Stomach (tissue), 9 donors: ENCODE data around the gene PCDHGA3. TPM values are rescaled to one million over a fixed set of nuclear protein-coding genes. Genes with fewer than 3 reads are reported as not detected.
"Not testable (repeated sequence)": the region's sequence is repeated elsewhere in the genome, so short reads cannot be mapped to it uniquely, and the experiment has no call there.

Source experiments
- DNase-seq, 2 donors: peaks; one replicate each; pipeline versions ENCODE4 v3.0.0 to v3.0.0-alpha.2; 2013 to 2019
- H3K27ac ChIP-seq, 5 donors: fragments of 200-600 bp in 4 of 5; sonication (generic) in 4 of 5; one replicate each; pipeline ENCODE4 v1.5.1; 2013 to 2019; ENCODE audit warnings: mild to moderate bottlenecking in 1 of 5, moderate library complexity in 1 of 5
- H3K27me3 ChIP-seq, 3 donors: fragments of 200-600 bp; sonication (generic); one replicate each; pipeline ENCODE4 v1.5.1; 2017 to 2019; ENCODE audit warnings: mixed run types in 1 of 3
- H3K36me3 ChIP-seq, 4 donors: fragments of 200-600 bp; sonication (generic); 1 replicate in 3 of 4; 2 replicates in 1 of 4; pipeline ENCODE4 v1.5.1; 2016 to 2019
- H3K4me1 ChIP-seq, 4 donors: fragments of 200-600 bp; sonication (generic); one replicate each; pipeline ENCODE4 v1.5.1; 2016 to 2019
- H3K4me3 ChIP-seq, 4 donors: fragments of 200-600 bp; sonication (generic) in 3 of 4; one replicate each; pipeline ENCODE4 v1.5.1; 2016 to 2019; ENCODE audit warnings: mild to moderate bottlenecking in 1 of 4
- H3K9me3 ChIP-seq, 4 donors: fragments of 200-600 bp; sonication (generic); one replicate each; pipeline ENCODE4 v1.5.1; 2016 to 2019
- CTCF ChIP-seq, 7 experiments: fragments of 450-650 bp in 4 of 7; fragments of 200-600 bp in 3 of 7; sonication (generic) in 3 of 7; IDR thresholded peaks; one replicate each; pipeline ENCODE4 v1.5.1; 2016 to 2019; ENCODE audit warnings: antibody characterized with exemption in 7 of 7, control low read depth in 2 of 7, mild to moderate bottlenecking in 1 of 7
- EP300 ChIP-seq: sonication (generic); formaldehyde crosslinking; IDR thresholded peaks from one replicate; pipeline ENCODE4 v1.6.1; 2017; ENCODE audit warnings: antibody characterized with exemption
- POLR2A ChIP-seq, 4 donors: fragments of 450-650 bp; IDR thresholded peaks; one replicate each; pipeline ENCODE4 v1.6.1; 2016; ENCODE audit warnings: antibody characterized with exemption in 4 of 4, control low read depth in 2 of 4, mild to moderate bottlenecking in 1 of 4, moderate library complexity in 1 of 4
- POLR2AphosphoS5 ChIP-seq, 3 donors: sonication (generic); formaldehyde crosslinking; IDR thresholded peaks; one replicate each; pipeline ENCODE4 v1.6.1; 2016; ENCODE audit warnings: antibody characterized with exemption in 3 of 3
- WGBS, 5 donors: extraction: QIAGEN DNeasy Blood & Tissue Kit in 3 of 5; methylation state at CpG; one replicate each; pipeline versions ENCODE4 v1.1.5 to v1.1.7; 2013 to 2018; 5-methylcytosine and 5-hydroxymethylcytosine counted together
- intact Hi-C: fragments of 100-400 bp; cut with DNase I; formaldehyde crosslinking; loops from one replicate; pipeline ENCODE4 v1.15.1; 2023; ENCODE audit warnings: low total_unique reads
- polyA plus RNA-seq, 3 donors: library from polyadenylated mRNA; stranded (reverse); fragments of 200-250 nt; gene quantifications; one replicate each; pipeline ENCODE4 v1.2.3, GENCODE V29; 2013
- total RNA-seq, 5 donors: library from RNA; depleted of rRNA; stranded (reverse); fragments of >200 nt; gene quantifications; one replicate each; pipeline versions ENCODE4 v1.1.0 to v1.2.3, GENCODE V29; 2014 to 2016
- donor health status: healthy with polysubstance abuse.
- donor health status: Bipolar disorder and iron deficiency.
- donor health status: healthy.

Gene PCDHGA3
- total and polyA plus RNA-seq, 8 donors: 0.08 to 6.7 (median 1.1) TPM; not detected in 3

GRCh38 chr5:141389153-141390042 is 45.8 kb downstream of the PCDHGA3 start:
- H3K27ac ChIP-seq: no peak overlapping the region
- H3K4me3 ChIP-seq: no peak overlapping the region
- peaks cover 0 to 78% (median 7%) of the 10 kb centered on the region in 3 donors for H3K27me3 ChIP-seq
- TF ChIP-seq EP300: no peak
- no peak for TF ChIP-seq CTCF (IDR thresholded peaks at IDR 0.05)
- TF ChIP-seq POLR2A (IDR thresholded peaks at IDR 0.05): no peak
- TF ChIP-seq POLR2AphosphoS5 (IDR thresholded peaks at IDR 0.05): no peak
- no peaks in the 10 kb centered on the region for H3K4me1 ChIP-seq
- H3K36me3 ChIP-seq: peaks cover 0 to 16% (median 0%) of the 10 kb centered on the region in 4 donors
- intact Hi-C loops: no loop called here
- 35 to 46% (median 39%) methylated on average over 52 to 77 of the region's 77 CpGs for WGBS, 5 donors
- no peak for DNase-seq
- H3K9me3 ChIP-seq: peaks cover 62 to 98% (median 92%) of the 10 kb centered on the region in 4 donors

GRCh38 chr5:141392429-141393198 is 49.0 kb downstream of the PCDHGA3 start, which contains the start of gene PCDHGA8:
Gene PCDHGA8 (plus strand): TSS chr5:141392633. CDS start chr5:141392814, 181 bp downstream.
- intact Hi-C loops: no loop called here
- no peaks in the 10 kb centered on the region for H3K4me1 ChIP-seq
- H3K27me3 ChIP-seq: peaks cover 0 to 80% (median 5%) of the 10 kb centered on the region in 3 donors
- no peak for DNase-seq
- 21 to 34% (median 28%) methylated on average over 35 to 38 of the region's 38 CpGs for WGBS, 5 donors
- H3K9me3 ChIP-seq: peaks cover 50 to 98% (median 90%) of the 10 kb centered on the region in 4 donors
- H3K36me3 ChIP-seq: peaks cover 0 to 16% (median 0%) of the 10 kb centered on the region in 4 donors
- H3K4me3 ChIP-seq: no peak within 1 kb of the TSS
- no peak for TF ChIP-seq EP300
- no peak for TF ChIP-seq CTCF (IDR thresholded peaks at IDR 0.05)
- no peak for TF ChIP-seq POLR2A (IDR thresholded peaks at IDR 0.05)
- no peak for TF ChIP-seq POLR2AphosphoS5 (IDR thresholded peaks at IDR 0.05)
- H3K27ac ChIP-seq: no peak within 1 kb of the TSS

- H3K9me3 ChIP-seq: peaks cover 49 to 98% (median 91%) of the 10 kb centered on the region in 4 donors
- intact Hi-C loops: no loop called here
Measured at GRCh38 chr5:141393267-141393666, 49.6 kb downstream of the PCDHGA3 start.

GRCh38 chr5:141394401-141395187 is 51.0 kb downstream of the PCDHGA3 start:
- H3K9me3 ChIP-seq: peaks cover 41 to 98% (median 90%) of the 10 kb centered on the region in 4 donors
- H3K27me3 ChIP-seq: peaks cover 0 to 80% (median 7%) of the 10 kb centered on the region in 3 donors
- intact Hi-C loops, DNase-seq, H3K4me3 ChIP-seq, H3K27ac ChIP-seq, H3K4me1 ChIP-seq: not testable (repeated sequence)
- H3K36me3 ChIP-seq: peaks cover 0 to 15% (median 0%) of the 10 kb centered on the region in 4 donors
- WGBS, 5 donors: 36 to 38% (median 38%) methylated on average over 13 to 44 of the region's 53 CpGs

More at GRCh38 chr5:141393267-141393666, 49.6 kb downstream of the PCDHGA3 start:
- H3K4me1 ChIP-seq: no peaks in the 10 kb centered on the region
- H3K27ac ChIP-seq: no peak overlapping the region
- H3K36me3 ChIP-seq: peaks cover 0 to 16% (median 0%) of the 10 kb centered on the region in 4 donors
- DNase-seq: no peak
- no peak overlapping the region for H3K4me3 ChIP-seq
- peaks cover 0 to 80% (median 5%) of the 10 kb centered on the region in 3 donors for H3K27me3 ChIP-seq
- TF ChIP-seq POLR2A (IDR thresholded peaks at IDR 0.05) (no peak), POLR2AphosphoS5 (IDR thresholded peaks at IDR 0.05) (no peak), EP300 (no peak), CTCF (IDR thresholded peaks at IDR 0.05) (no peak)
- 31 to 46% (median 34%) methylated on average over 21 of the region's 21 CpGs for WGBS, 5 donors

Other genes with a start within 250 kb of the PCDHGA3 start
Only the 30 nearest of the 38 such genes appear.
- under 1 TPM in 3 of 5 donors, not detected in 2; 0.14 to 0.92 (median 0.45) TPM for gene PCDHB9, start 156.7 kb upstream of the PCDHGA3 start, total RNA-seq
- gene PCDHB9, start 156.7 kb upstream of the PCDHGA3 start, polyA plus RNA-seq: under 1 TPM in 2 of 3 donors, not detected in 1; 0.08 to 0.19 TPM
- gene PCDHB10, start 151.5 kb upstream of the PCDHGA3 start, total RNA-seq: 10 to 100 TPM in 1 of 5 donors, 1 to 10 TPM in 3, under 1 TPM in 1; 0.58 to 18.3 (median 2.3) TPM
- gene PCDHB10, start 151.5 kb upstream of the PCDHGA3 start, polyA plus RNA-seq: under 1 TPM; 0.12 to 0.40 (median 0.15) TPM
- gene PCDHB11, start 144.2 kb upstream of the PCDHGA3 start, total RNA-seq: 1 to 10 TPM in 2 of 5 donors, under 1 TPM in 1, not detected in 2; 0.87 to 4.4 (median 1.3) TPM
- gene PCDHB11, start 144.2 kb upstream of the PCDHGA3 start, polyA plus RNA-seq: 1 to 10 TPM in 1 of 3 donors, under 1 TPM in 2; 0.12 to 1.1 (median 0.30) TPM
- 1 to 10 TPM in 4 of 5 donors, not detected in 1; 1.2 to 8.5 (median 2.9) TPM for gene PCDHB12, start 135.1 kb upstream of the PCDHGA3 start, total RNA-seq
- gene PCDHB12, start 135.1 kb upstream of the PCDHGA3 start, polyA plus RNA-seq: under 1 TPM; 0.19 to 0.31 (median 0.28) TPM
- gene PCDHB13, start 129.9 kb upstream of the PCDHGA3 start, total RNA-seq: 10 to 100 TPM in 1 of 5 donors, 1 to 10 TPM in 2, under 1 TPM in 2; under 0.01 to 28.1 (median 3.1) TPM
- gene PCDHB13, start 129.9 kb upstream of the PCDHGA3 start, polyA plus RNA-seq: under 1 TPM in 2 of 3 donors, not detected in 1; 0.12 to 0.28 TPM
- 1 to 10 TPM in 4 of 5 donors, not detected in 1; 1.3 to 6.4 (median 3.6) TPM for gene PCDHB14, start 120.5 kb upstream of the PCDHGA3 start, total RNA-seq
- gene PCDHB14, start 120.5 kb upstream of the PCDHGA3 start, polyA plus RNA-seq: 1 to 10 TPM in 1 of 3 donors, under 1 TPM in 2; 0.31 to 1.1 (median 0.44) TPM
- gene PCDHB15, start 98.4 kb upstream of the PCDHGA3 start, total RNA-seq: 1 to 10 TPM in 2 of 5 donors, under 1 TPM in 1, not detected in 2; 0.58 to 6.6 (median 2.2) TPM
- gene PCDHB15, start 98.4 kb upstream of the PCDHGA3 start, polyA plus RNA-seq: 1 to 10 TPM in 1 of 3 donors, under 1 TPM in 2; 0.44 to 1.2 (median 0.73) TPM
- 1 to 10 TPM in 1 of 5 donors, under 1 TPM in 1, not detected in 3; 0.43 to 4.8 TPM for gene SLC25A2, start 39.8 kb upstream of the PCDHGA3 start, total RNA-seq
- gene SLC25A2, start 39.8 kb upstream of the PCDHGA3 start, polyA plus RNA-seq: not detected
- 10 to 100 TPM; 22.0 to 89.8 (median 36.5) TPM for gene TAF7, start 23.0 kb upstream of the PCDHGA3 start, total RNA-seq
- gene TAF7, start 23.0 kb upstream of the PCDHGA3 start, polyA plus RNA-seq: 10 to 100 TPM; 32.6 to 46.1 (median 43.5) TPM
- gene PCDHGA1, start 13.3 kb upstream of the PCDHGA3 start, total RNA-seq: under 1 TPM in 1 of 5 donors, not detected in 4; 0.18 TPM
- gene PCDHGA1, start 13.3 kb upstream of the PCDHGA3 start, polyA plus RNA-seq: under 1 TPM in 1 of 3 donors, not detected in 2; 0.13 TPM
- gene PCDHGA2, start 5.1 kb upstream of the PCDHGA3 start, total RNA-seq: 1 to 10 TPM; 1.2 to 3.5 (median 2.0) TPM
- gene PCDHGA2, start 5.1 kb upstream of the PCDHGA3 start, polyA plus RNA-seq: under 1 TPM; 0.06 to 0.31 (median 0.18) TPM
- 1 to 10 TPM in 1 of 5 donors, under 1 TPM in 3, not detected in 1; under 0.01 to 1.2 (median 0.68) TPM for gene PCDHGB1, start 6.3 kb downstream of the PCDHGA3 start, total RNA-seq
- under 1 TPM in 1 of 3 donors, not detected in 2; 0.03 TPM for gene PCDHGB1, start 6.3 kb downstream of the PCDHGA3 start, polyA plus RNA-seq
- gene PCDHGA4, start 11.2 kb downstream of the PCDHGA3 start, total RNA-seq: 1 to 10 TPM in 4 of 5 donors, under 1 TPM in 1; 0.29 to 9.3 (median 2.4) TPM
- under 1 TPM in 1 of 3 donors, not detected in 2; 0.08 TPM for gene PCDHGA4, start 11.2 kb downstream of the PCDHGA3 start, polyA plus RNA-seq
- gene PCDHGB2, start 16.2 kb downstream of the PCDHGA3 start, total RNA-seq: 10 to 100 TPM in 1 of 5 donors, 1 to 10 TPM in 3, not detected in 1; 2.5 to 10.7 (median 8.1) TPM
- under 1 TPM in 1 of 3 donors, not detected in 2; 0.10 TPM for gene PCDHGB2, start 16.2 kb downstream of the PCDHGA3 start, polyA plus RNA-seq
- gene PCDHGA5, start 20.3 kb downstream of the PCDHGA3 start, total RNA-seq: 1 to 10 TPM in 4 of 5 donors, not detected in 1; 2.3 to 6.7 (median 3.6) TPM
- gene PCDHGA5, start 20.3 kb downstream of the PCDHGA3 start, polyA plus RNA-seq: under 1 TPM in 1 of 3 donors, not detected in 2; 0.15 TPM
- 1 to 10 TPM in 4 of 5 donors, under 1 TPM in 1; 0.87 to 8.8 (median 3.8) TPM for gene PCDHGB3, start 26.4 kb downstream of the PCDHGA3 start, total RNA-seq
- under 1 TPM in 2 of 3 donors, not detected in 1; 0.06 to 0.08 TPM for gene PCDHGB3, start 26.4 kb downstream of the PCDHGA3 start, polyA plus RNA-seq
- 1 to 10 TPM in 3 of 5 donors, under 1 TPM in 2; 0.29 to 4.4 (median 1.8) TPM for gene PCDHGA6, start 30.1 kb downstream of the PCDHGA3 start, total RNA-seq
- under 1 TPM in 2 of 3 donors, not detected in 1; 0.06 to 0.38 TPM for gene PCDHGA6, start 30.1 kb downstream of the PCDHGA3 start, polyA plus RNA-seq
- 10 to 100 TPM in 1 of 5 donors, 1 to 10 TPM in 2, under 1 TPM in 1, not detected in 1; 0.87 to 29.0 (median 2.7) TPM for gene PCDHGA7, start 38.9 kb downstream of the PCDHGA3 start, total RNA-seq
- under 1 TPM in 2 of 3 donors, not detected in 1; 0.06 to 0.30 TPM for gene PCDHGA7, start 38.9 kb downstream of the PCDHGA3 start, polyA plus RNA-seq
- gene PCDHGB4, start 43.9 kb downstream of the PCDHGA3 start, total RNA-seq: 10 to 100 TPM in 1 of 5 donors, 1 to 10 TPM in 2, under 1 TPM in 2; 0.29 to 12.1 (median 1.2) TPM
- under 1 TPM in 2 of 3 donors, not detected in 1; 0.12 to 0.45 TPM for gene PCDHGB4, start 43.9 kb downstream of the PCDHGA3 start, polyA plus RNA-seq
- 10 to 100 TPM in 1 of 5 donors, 1 to 10 TPM in 2, under 1 TPM in 2; under 0.01 to 12.5 (median 1.2) TPM for gene PCDHGA8, start 48.8 kb downstream of the PCDHGA3 start, total RNA-seq
- under 1 TPM in 2 of 3 donors, not detected in 1; 0.06 to 0.08 TPM for gene PCDHGA8, start 48.8 kb downstream of the PCDHGA3 start, polyA plus RNA-seq
- gene PCDHGB5, start 54.1 kb downstream of the PCDHGA3 start, total RNA-seq: 10 to 100 TPM in 2 of 5 donors, 1 to 10 TPM in 3; 1.8 to 16.8 (median 4.2) TPM
- gene PCDHGB5, start 54.1 kb downstream of the PCDHGA3 start, polyA plus RNA-seq: under 1 TPM in 2 of 3 donors, not detected in 1; 0.35 to 0.75 TPM
- 10 to 100 TPM in 1 of 5 donors, 1 to 10 TPM in 3, not detected in 1; 1.6 to 10.1 (median 3.2) TPM for gene PCDHGA9, start 58.9 kb downstream of the PCDHGA3 start, total RNA-seq
- gene PCDHGA9, start 58.9 kb downstream of the PCDHGA3 start, polyA plus RNA-seq: under 1 TPM in 2 of 3 donors, not detected in 1; 0.13 to 0.25 TPM
- gene PCDHGB6, start 64.2 kb downstream of the PCDHGA3 start, total RNA-seq: 1 to 10 TPM in 3 of 5 donors, under 1 TPM in 1, not detected in 1; 0.29 to 6.2 (median 4.9) TPM
- under 1 TPM in 2 of 3 donors, not detected in 1; 0.31 to 0.50 TPM for gene PCDHGB6, start 64.2 kb downstream of the PCDHGA3 start, polyA plus RNA-seq
- 1 to 10 TPM in 3 of 5 donors, under 1 TPM in 1, not detected in 1; 0.89 to 7.0 (median 4.5) TPM for gene PCDHGA10, start 69.2 kb downstream of the PCDHGA3 start, total RNA-seq
- under 1 TPM; 0.15 to 0.65 (median 0.44) TPM for gene PCDHGA10, start 69.2 kb downstream of the PCDHGA3 start, polyA plus RNA-seq
- gene PCDHGB7, start 73.8 kb downstream of the PCDHGA3 start, total RNA-seq: 10 to 100 TPM in 3 of 5 donors, 1 to 10 TPM in 2; 3.6 to 19.3 (median 16.8) TPM
- under 1 TPM; 0.56 to 0.61 (median 0.58) TPM for gene PCDHGB7, start 73.8 kb downstream of the PCDHGA3 start, polyA plus RNA-seq
- 10 to 100 TPM in 1 of 5 donors, 1 to 10 TPM in 3, under 1 TPM in 1; 0.45 to 15.2 (median 2.9) TPM for gene PCDHGA11, start 77.2 kb downstream of the PCDHGA3 start, total RNA-seq
- gene PCDHGA11, start 77.2 kb downstream of the PCDHGA3 start, polyA plus RNA-seq: under 1 TPM; 0.25 to 0.48 (median 0.31) TPM
- gene PCDHGA12, start 86.7 kb downstream of the PCDHGA3 start, total RNA-seq: 1 to 10 TPM in 4 of 5 donors, under 1 TPM in 1; 0.58 to 7.4 (median 5.4) TPM
- gene PCDHGA12, start 86.7 kb downstream of the PCDHGA3 start, polyA plus RNA-seq: under 1 TPM in 2 of 3 donors, not detected in 1; 0.12 to 0.20 TPM
- gene PCDHGC3, start 132.1 kb downstream of the PCDHGA3 start, total RNA-seq: 10 to 100 TPM in 4 of 5 donors, 1 to 10 TPM in 1; 7.6 to 35.8 (median 18.8) TPM
- 10 to 100 TPM; 20.0 to 30.3 (median 29.1) TPM for gene PCDHGC3, start 132.1 kb downstream of the PCDHGA3 start, polyA plus RNA-seq
- gene PCDHGC4, start 141.2 kb downstream of the PCDHGA3 start, total RNA-seq: 10 to 100 TPM in 1 of 5 donors, 1 to 10 TPM in 2, under 1 TPM in 1, not detected in 1; 0.87 to 15.4 (median 5.0) TPM
- not detected for gene PCDHGC4, start 141.2 kb downstream of the PCDHGA3 start, polyA plus RNA-seq
- 1 to 10 TPM in 3 of 5 donors, not detected in 2; 2.0 to 3.5 (median 2.7) TPM for gene PCDHGC5, start 145.3 kb downstream of the PCDHGA3 start, total RNA-seq
- gene PCDHGC5, start 145.3 kb downstream of the PCDHGA3 start, polyA plus RNA-seq: under 1 TPM in 2 of 3 donors, not detected in 1; 0.08 to 0.12 TPM